GM10847 (cell line): Measurements from ENCODE around the gene TGM6.

ENCODE experiments used
- POLR2A ChIP-seq: IDR thresholded peaks from 2 replicates; pipeline ENCODE4 v1.6.1; 2011; ENCODE audit not compliant: insufficient read length; ENCODE audit errors: extremely low read depth

Gene TGM6

DNA sequence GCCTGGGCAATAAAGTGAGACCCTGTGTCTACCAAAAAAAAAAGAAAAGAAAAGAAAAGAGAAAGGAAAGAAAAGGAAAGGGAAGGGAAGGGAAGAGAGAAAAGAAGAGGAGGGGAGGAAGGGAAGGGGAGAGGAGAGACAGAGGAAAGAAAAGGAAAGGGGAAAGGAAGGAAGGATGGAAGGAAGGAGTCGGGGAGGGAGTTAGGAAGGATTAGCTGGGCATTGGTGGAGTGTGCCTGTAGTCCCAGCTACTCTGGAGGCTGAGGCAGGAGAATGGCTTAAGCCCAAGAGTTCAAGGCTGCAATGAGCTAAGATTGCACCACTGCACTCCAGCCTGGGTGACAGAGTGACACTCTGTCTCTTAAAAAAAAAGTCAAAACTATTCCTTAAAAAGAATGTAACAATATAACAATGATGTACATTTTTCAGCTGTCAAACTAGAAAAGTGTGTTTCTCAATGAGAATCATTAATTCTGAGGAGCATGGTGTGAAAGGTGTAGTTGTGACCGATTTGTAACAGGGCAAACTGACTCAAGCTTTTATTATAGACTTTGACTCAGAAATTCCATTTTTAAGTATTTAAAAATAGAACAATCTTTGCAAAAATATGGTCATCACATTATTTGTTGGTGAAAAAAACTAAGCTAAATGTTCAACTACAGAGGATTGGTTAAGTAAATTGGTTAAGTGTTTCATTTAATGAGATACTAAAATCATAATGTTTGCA lies 75.2 kb downstream of the TGM6 start:
- TF ChIP-seq POLR2A: no peak

DNA sequence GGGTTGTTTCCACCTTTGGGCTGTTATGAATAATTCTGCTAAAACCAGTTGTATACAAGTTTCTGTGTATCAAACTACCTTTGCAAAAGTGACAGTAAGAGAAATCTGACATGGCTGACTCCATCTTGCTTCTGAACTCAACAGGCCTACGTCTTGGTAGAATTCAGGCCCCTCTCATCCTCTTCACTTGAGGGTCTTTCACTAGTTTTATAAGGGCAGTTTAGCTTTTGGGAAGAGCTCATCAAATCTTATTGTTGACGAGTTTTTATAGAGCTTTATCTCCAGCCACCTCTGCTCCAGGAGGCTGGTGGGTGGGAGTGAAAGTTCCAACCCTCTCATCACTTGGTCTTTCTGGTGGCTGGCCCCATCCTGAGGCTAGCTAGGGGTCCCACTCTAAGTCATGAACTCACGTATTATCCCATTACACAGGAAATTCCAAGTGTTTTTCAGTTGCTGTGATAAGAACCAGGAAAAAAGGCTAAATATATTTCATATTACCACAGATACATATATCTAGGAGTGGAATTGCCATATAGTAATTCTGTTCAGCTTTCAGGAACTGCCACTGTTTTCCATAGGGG lies 78.3 kb downstream of the TGM6 start:
- TF ChIP-seq POLR2A: no peak

DNA sequence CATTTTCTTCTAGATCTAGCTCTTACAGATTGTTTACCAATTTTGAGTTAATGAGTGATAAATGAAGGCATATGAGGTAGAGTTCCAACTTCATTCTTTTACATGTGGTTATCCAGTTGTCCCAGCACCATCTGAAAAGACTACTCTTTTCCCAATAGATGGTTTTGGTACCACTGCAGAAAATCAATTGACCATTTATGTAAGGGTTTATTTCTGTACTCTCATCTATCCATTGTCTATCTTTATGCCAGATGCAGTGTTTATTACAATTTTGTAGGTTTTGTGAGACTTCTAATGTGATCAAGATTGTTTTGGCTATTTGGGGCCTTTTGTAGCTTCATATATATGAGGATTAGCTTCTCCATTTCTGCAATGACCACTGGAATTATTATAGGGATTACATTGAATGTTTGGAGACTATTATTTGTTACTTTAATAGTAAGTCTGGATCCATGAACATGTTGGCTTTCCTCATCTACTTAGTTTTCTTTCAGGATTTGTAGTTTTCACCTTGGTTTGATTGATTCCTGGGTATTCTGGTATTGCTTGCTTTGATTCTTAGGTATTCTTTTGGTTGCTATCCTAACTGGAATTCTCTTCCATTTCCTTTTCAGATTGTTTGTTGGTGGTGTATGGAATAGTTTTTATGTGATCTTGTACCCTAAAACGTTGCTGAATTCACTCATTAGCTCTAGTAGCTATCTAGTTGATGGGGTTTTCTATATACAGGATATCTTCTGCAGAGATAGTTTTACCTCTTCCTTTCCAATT lies 79.5 kb downstream of the TGM6 start:
- TF ChIP-seq POLR2A: no peak

- TF ChIP-seq POLR2A: no peak
These were observed 80.2 kb downstream of the TGM6 start for GRCh38 chr20:2460752-2461424.

DNA sequence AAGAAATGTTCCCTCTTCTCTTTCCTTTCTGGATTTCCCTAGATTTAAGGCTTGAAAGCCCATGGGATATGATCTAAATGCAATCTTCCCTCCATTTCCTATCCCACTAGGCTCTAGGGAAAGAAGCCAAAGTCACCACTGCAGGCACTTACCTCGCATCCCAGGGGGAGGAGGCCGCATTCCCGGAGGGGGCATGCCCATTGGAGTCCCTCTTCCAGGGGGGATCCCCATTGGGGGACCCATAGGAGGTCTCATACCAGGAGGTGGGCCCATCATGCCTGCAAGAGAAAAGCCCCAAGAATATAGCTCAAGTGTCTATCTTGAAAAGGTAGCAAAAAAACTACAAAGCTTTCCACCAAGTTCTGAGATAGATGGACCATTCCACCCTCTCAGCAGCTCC lies 81.8 kb downstream of the TGM6 start:
- TF ChIP-seq POLR2A: no peak

DNA sequence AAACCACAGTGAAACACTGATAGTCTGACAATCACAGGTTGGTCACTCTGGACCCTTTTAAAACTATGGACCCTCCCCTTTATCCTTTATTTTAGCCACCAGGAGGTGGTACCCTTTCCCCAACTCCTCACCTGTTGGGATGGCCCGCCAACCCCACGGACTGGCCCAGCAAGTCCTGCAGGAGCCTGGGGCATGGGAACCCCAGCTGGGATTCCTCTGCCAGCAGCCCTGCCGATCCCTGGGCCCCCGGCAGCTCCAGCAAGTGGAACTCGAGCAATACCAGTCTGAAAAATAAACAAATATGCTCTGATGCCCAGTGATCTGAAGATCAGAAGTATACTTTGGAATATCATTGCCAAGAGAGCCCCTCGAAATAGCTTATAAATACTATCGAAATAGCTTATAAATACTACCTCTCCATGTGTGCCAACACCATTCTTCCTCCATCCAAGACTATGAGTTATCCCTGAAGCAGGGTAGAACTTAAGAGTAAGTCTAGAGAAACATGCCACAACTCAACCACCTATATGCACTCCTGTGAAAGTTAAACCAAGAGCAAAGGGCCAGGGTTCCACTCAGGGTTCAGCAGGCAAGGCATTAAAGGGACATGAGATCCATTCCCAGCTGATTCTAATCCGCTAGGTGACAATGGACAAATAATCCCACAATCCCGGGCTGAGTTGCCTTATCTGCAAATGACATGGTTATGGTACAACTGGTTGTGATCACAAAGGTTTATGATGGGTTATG lies 83.1 kb downstream of the TGM6 start:
- TF ChIP-seq POLR2A: no peak

DNA sequence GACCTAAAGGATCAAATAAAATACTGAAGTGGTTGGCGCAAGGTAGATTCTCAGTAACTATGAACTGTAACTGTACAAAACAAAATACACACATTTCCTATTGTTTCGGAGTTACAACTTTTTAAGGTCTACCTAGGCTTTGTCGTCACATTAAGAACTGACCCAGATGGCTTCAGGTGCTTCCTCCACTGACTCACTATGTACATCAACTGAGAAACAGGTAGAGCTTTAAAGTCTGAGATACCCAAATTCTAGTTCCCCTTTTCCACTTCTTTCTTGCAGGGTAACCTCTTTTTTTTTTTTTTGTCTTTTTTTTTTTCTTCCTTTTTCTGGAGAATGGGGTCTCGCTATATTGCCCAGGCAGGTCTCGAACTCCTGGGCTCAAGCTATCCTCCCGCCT lies 84.4 kb downstream of the TGM6 start:
- no peak for TF ChIP-seq POLR2A

DNA sequence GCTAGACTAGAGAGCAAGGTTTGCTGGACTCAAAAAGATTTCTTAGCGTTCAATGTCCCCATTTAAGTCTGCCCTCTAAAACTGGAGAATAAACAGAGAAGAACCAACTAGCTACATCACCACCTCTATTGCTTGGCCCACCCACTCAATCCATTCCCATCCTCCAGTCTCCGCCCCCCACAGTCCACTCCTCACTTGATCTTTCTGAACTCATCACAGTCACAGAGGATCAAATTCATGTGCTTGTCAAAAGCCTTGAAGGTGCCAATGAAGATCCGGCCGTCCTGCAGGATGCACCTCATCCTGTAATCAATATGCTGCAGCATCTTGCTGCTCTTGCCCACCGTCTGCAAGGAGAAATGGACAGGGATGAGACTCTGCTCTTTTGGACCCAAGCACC lies 86.7 kb downstream of the TGM6 start:
- no peak for TF ChIP-seq POLR2A

GRCh38 chr20:2468581-2469407 lies 88.1 kb downstream of the TGM6 start:
- TF ChIP-seq POLR2A: no peak

DNA sequence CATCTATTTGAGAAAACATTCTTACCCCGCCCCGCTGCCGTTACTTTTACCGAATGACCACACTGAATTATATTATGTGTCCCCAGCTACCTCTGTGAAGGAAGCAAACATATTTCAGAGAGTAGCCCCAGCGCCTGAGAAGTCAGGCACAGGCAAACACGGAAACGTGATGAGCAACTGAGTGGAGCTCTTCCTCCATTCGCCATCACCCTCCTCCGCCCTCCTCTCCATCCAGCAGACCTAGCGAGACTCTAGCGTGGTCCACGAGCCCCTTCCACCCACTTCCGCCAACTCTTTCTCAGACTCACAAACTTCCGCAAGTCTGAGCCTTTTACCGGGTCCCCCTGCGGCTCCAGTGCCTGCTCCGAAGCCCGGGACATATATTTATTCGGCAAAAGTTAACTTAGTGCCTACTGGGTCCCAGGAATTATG lies 89.3 kb downstream of the TGM6 start:
- TF ChIP-seq POLR2A: no peak

GRCh38 chr20:2470423-2471193 lies 89.9 kb downstream of the TGM6 start, which contains the start of gene SNRPB:
Gene SNRPB (minus strand): TSS chr20:2470789. CDS start chr20:2470690, 99 bp downstream.
- peak; percentile 87 for TF ChIP-seq POLR2A

- no peak for TF ChIP-seq POLR2A
These were observed 92.8 kb downstream of the TGM6 start for GRCh38 chr20:2473516-2473915.

DNA sequence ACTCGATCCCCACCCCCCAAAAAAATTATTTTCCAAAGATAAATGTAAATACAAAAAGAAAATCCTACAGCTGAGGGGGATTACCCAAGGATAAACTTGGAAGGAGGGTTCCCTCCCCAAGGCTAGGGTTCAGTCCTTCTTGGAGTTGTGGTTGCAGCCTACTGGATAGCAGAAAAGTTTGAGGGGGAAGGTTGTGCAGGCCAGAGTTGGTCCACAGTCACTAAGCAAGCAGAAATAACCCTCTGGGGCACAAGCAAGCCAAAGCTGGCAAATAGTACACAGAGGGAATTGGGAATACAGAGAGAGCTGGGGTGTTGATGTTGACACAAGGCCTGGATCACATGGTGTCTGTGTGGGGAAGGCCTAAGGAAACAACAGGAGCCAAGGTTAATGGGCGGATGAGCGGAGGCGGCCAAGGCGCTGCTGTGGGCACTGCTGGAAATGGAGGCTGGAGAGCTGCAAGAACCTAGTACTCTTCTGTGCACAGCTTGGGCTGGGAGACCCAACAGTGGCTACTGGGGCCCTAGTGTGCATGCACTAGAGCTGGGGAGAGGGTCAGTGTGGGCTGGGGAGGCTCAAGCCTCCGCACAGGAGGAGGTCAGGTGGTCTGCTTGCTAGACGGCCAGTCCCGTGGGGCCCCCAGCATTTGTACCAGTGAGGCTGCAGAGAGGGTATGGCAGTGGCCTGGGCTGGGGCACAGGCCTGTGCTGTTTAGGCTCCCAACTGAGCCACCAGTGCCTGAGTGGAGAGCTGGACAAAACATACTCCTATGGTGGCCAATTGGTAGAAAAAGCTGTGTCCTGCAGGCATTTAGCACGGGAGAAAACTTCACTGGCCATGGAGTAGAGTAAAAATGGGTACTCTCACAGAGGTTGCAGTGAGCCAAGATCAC lies 95.4 kb downstream of the TGM6 start:
- no peak for TF ChIP-seq POLR2A
